MG63 (cell line): ENCODE measurements around the gene B4GALNT2. TPM values are rescaled to one million over a fixed set of nuclear protein-coding genes. Genes with fewer than 3 reads are reported as not detected.
"Not testable (repeated sequence)": the region's sequence is repeated elsewhere in the genome, so short reads cannot be mapped to it uniquely, and the experiment has no call there.

Source experiments
- DNase-seq: peaks from one replicate; pipeline ENCODE4 v3.0.0-alpha.2; 2020
- H3K27me3 ChIP-seq: fragments of 250-450 bp; sonication (Bioruptor Pico); 2 replicates; pipeline ENCODE4 v1.5.1; 2020; ENCODE audit warnings: mild to moderate bottlenecking, moderate library complexity
- H3K36me3 ChIP-seq: fragments of 250-450 bp; sonication (Bioruptor Pico); 2 replicates; pipeline ENCODE4 v1.5.1; 2020; ENCODE audit warnings: mild to moderate bottlenecking, moderate library complexity
- H3K4me3 ChIP-seq: fragments of 250-450 bp; sonication (Bioruptor Pico); 2 replicates; pipeline ENCODE4 v1.5.1; 2020; ENCODE audit warnings: mild to moderate bottlenecking, moderate library complexity
- H3K9me3 ChIP-seq: fragments of 250-450 bp; sonication (Bioruptor Pico); 2 replicates; pipeline ENCODE4 v1.5.1; 2020; ENCODE audit warnings: mild to moderate bottlenecking, moderate library complexity
- total RNA-seq: library from RNA; depleted of rRNA; stranded (reverse); fragments of >200 nt; shearing (Covaris generic); gene quantifications from 2 replicates; pipeline ENCODE4 v1.2.3, GENCODE V29; 2014; ENCODE audit warnings: low replicate concordance; rRNA removed

B4GALNT2 gene
- 0.03 TPM in 1 of 2 replicates, not detected in the other for total RNA-seq

- Histone ChIP-seq H3K9me3 (no peaks in the 10 kb centered on the region), H3K4me3 (peak within 1 kb of the TSS; percentile 44), H3K36me3 (no peaks in the 10 kb centered on the region), H3K27me3 (peaks cover 4% of the 10 kb centered on the region; the same call in 1 of the 2 replicates)
- DNase-seq, result peak; percentile 40
Measured at GRCh38 chr17:49132699-49133364, at the start of gene B4GALNT2. TSS of gene B4GALNT2 (plus strand) at chr17:49132769. CDS start at chr17:49132793, 24 bp downstream.

- not testable (repeated sequence) for H3K36me3 ChIP-seq, H3K27me3 ChIP-seq, H3K4me3 ChIP-seq, H3K9me3 ChIP-seq, DNase-seq
Measured at GRCh38 chr17:49085046-49085445, 47.5 kb upstream of the B4GALNT2 start.

- no peaks in the 10 kb centered on the region for H3K36me3 ChIP-seq
- no peaks in the 10 kb centered on the region for H3K27me3 ChIP-seq
- H3K9me3 ChIP-seq, result no peaks in the 10 kb centered on the region
- H3K4me3 ChIP-seq, result no peak overlapping the region
- no peak for DNase-seq
Measured at GRCh38 chr17:49085565-49086315, 46.8 kb upstream of the B4GALNT2 start.

- no peaks in the 10 kb centered on the region for H3K36me3 ChIP-seq
- no peak for DNase-seq
- no peaks in the 10 kb centered on the region for H3K9me3 ChIP-seq
- no peaks in the 10 kb centered on the region for H3K27me3 ChIP-seq
- H3K4me3 ChIP-seq, result no peak overlapping the region
Measured at GRCh38 chr17:49086316-49086605, 46.3 kb upstream of the B4GALNT2 start.

GRCh38 chr17:49086649-49087048 lies 45.9 kb upstream of the B4GALNT2 start:
- DNase-seq, result no peak
- Histone ChIP-seq H3K27me3 (no peaks in the 10 kb centered on the region), H3K36me3 (no peaks in the 10 kb centered on the region), H3K4me3 (no peak overlapping the region), H3K9me3 (no peaks in the 10 kb centered on the region)

- H3K27me3 ChIP-seq, result no peaks in the 10 kb centered on the region
- DNase-seq, result no peak
- no peak overlapping the region for H3K4me3 ChIP-seq
- no peaks in the 10 kb centered on the region for H3K36me3 ChIP-seq
- H3K9me3 ChIP-seq, result no peaks in the 10 kb centered on the region
Measured at GRCh38 chr17:49089094-49089493, 43.5 kb upstream of the B4GALNT2 start.

GRCh38 chr17:49090878-49091594 lies 41.5 kb upstream of the B4GALNT2 start:
- Histone ChIP-seq H3K27me3 (no peaks in the 10 kb centered on the region), H3K36me3 (no peaks in the 10 kb centered on the region), H3K9me3 (no peaks in the 10 kb centered on the region), H3K4me3 (no peak overlapping the region)
- DNase-seq, result no peak

- Histone ChIP-seq H3K9me3 (no peaks in the 10 kb centered on the region), H3K4me3 (no peak overlapping the region), H3K36me3 (no peaks in the 10 kb centered on the region), H3K27me3 (no peaks in the 10 kb centered on the region)
- no peak for DNase-seq
Measured at GRCh38 chr17:49093131-49093530, 39.4 kb upstream of the B4GALNT2 start.

GRCh38 chr17:49100601-49101000 lies 32.0 kb upstream of the B4GALNT2 start:
- DNase-seq, result no peak
- Histone ChIP-seq H3K36me3 (no peaks in the 10 kb centered on the region), H3K27me3 (no peaks in the 10 kb centered on the region)

GRCh38 chr17:49101054-49101534 lies 31.5 kb upstream of the B4GALNT2 start:
- no peaks in the 10 kb centered on the region for H3K36me3 ChIP-seq
- H3K4me3 ChIP-seq, result no peak overlapping the region
- no peaks in the 10 kb centered on the region for H3K9me3 ChIP-seq
- no peaks in the 10 kb centered on the region for H3K27me3 ChIP-seq
- no peak for DNase-seq

More at GRCh38 chr17:49100601-49101000, 32.0 kb upstream of the B4GALNT2 start:
- H3K4me3 ChIP-seq, result no peak overlapping the region
- no peaks in the 10 kb centered on the region for H3K9me3 ChIP-seq

- not testable (repeated sequence) for H3K36me3 ChIP-seq, H3K27me3 ChIP-seq, DNase-seq, H3K9me3 ChIP-seq
- H3K4me3 ChIP-seq, result peak overlapping the region; percentile 4; the same call in 1 of the 2 replicates
Measured at GRCh38 chr17:49103360-49103759, 29.2 kb upstream of the B4GALNT2 start.

- no peak overlapping the region for H3K4me3 ChIP-seq
- H3K36me3 ChIP-seq, result no peaks in the 10 kb centered on the region
- DNase-seq, result no peak
- no peaks in the 10 kb centered on the region for H3K27me3 ChIP-seq
- no peaks in the 10 kb centered on the region for H3K9me3 ChIP-seq
Measured at GRCh38 chr17:49104511-49105074, 28.0 kb upstream of the B4GALNT2 start.

GRCh38 chr17:49106321-49107210 lies 26.0 kb upstream of the B4GALNT2 start:
- peak; percentile 31 for DNase-seq
- Histone ChIP-seq H3K9me3 (no peaks in the 10 kb centered on the region), H3K27me3 (no peaks in the 10 kb centered on the region), H3K36me3 (no peaks in the 10 kb centered on the region), H3K4me3 (no peak overlapping the region)

GRCh38 chr17:49107211-49107557 lies 25.4 kb upstream of the B4GALNT2 start:
- H3K27me3 ChIP-seq, result no peaks in the 10 kb centered on the region
- no peak for DNase-seq
- no peak overlapping the region for H3K4me3 ChIP-seq
- no peaks in the 10 kb centered on the region for H3K9me3 ChIP-seq
- no peaks in the 10 kb centered on the region for H3K36me3 ChIP-seq

GRCh38 chr17:49108318-49108717 lies 24.3 kb upstream of the B4GALNT2 start:
- no peaks in the 10 kb centered on the region for H3K9me3 ChIP-seq
- DNase-seq, result peak; percentile 87
- H3K4me3 ChIP-seq, result no peak overlapping the region
- no peaks in the 10 kb centered on the region for H3K36me3 ChIP-seq
- H3K27me3 ChIP-seq, result no peaks in the 10 kb centered on the region

GRCh38 chr17:49110509-49110908 lies 22.1 kb upstream of the B4GALNT2 start:
- no peak overlapping the region for H3K4me3 ChIP-seq
- no peak for DNase-seq

More at GRCh38 chr17:49110509-49110908, 22.1 kb upstream of the B4GALNT2 start:
- H3K36me3 ChIP-seq, result no peaks in the 10 kb centered on the region
- no peaks in the 10 kb centered on the region for H3K9me3 ChIP-seq
- no peaks in the 10 kb centered on the region for H3K27me3 ChIP-seq
